SK-N-SH treated with all-trans-retinoic acid at 6 μM for 48 hours (cell line): ENCODE measurements around the gene SLC6A3.

ENCODE experiments used
- ATAC-seq: fragments of 200-7000 bp; cut with Tn5 transposase; 3 replicates; pipeline ENCODE4 v1.9.1; 2020; ENCODE audit warnings: mild to moderate bottlenecking, moderate library complexity
- ARNTL ChIP-seq: fragments of 450-650 bp; formaldehyde crosslinking; IDR thresholded peaks from 2 replicates; pipeline ENCODE4 v1.5.0; 2020; ENCODE audit warnings: low read depth, mild to moderate bottlenecking, moderate library complexity, borderline replicate concordance
- BACH2 ChIP-seq: fragments of 250-450 bp; sonication (Bioruptor Pico); IDR thresholded peaks from 2 replicates; pipeline ENCODE4 v1.9.0; 2021; ENCODE audit warnings: mild to moderate bottlenecking, borderline replicate concordance
- CREB5 ChIP-seq: fragments of 250-450 bp; sonication (Bioruptor Pico); IDR thresholded peaks from 2 replicates; pipeline ENCODE4 v1.5.1; 2020; ENCODE audit warnings: low read depth, mild to moderate bottlenecking, moderate library complexity
- CSDC2 ChIP-seq: fragments of 250-450 bp; sonication (Bioruptor Pico); IDR thresholded peaks from 2 replicates; pipeline ENCODE4 v1.5.0; 2020; ENCODE audit warnings: mild to moderate bottlenecking, moderate library complexity
- CSRNP3 ChIP-seq: fragments of 250-450 bp; sonication (Bioruptor Pico); IDR thresholded peaks from 2 replicates; pipeline ENCODE4 v1.5.1; 2021; ENCODE audit warnings: mild to moderate bottlenecking, moderate library complexity
- ESRRG ChIP-seq: fragments of 250-450 bp; sonication (Bioruptor Pico); IDR thresholded peaks from 2 replicates; pipeline ENCODE4 v1.6.1; 2021; ENCODE audit warnings: mild to moderate bottlenecking
- GLIS3 ChIP-seq: fragments of 250-450 bp; sonication (Bioruptor Pico); IDR thresholded peaks from 2 replicates; pipeline ENCODE4 v1.5.0; 2020; ENCODE audit warnings: mild to moderate bottlenecking, moderate library complexity
- ISL1 ChIP-seq: fragments of 250-450 bp; sonication (Bioruptor Pico); IDR thresholded peaks from 2 replicates; pipeline ENCODE4 v2.1.2; 2022; ENCODE audit warnings: mild to moderate bottlenecking, moderate library complexity
- OSR1 ChIP-seq: fragments of 250-450 bp; sonication (Bioruptor Pico); IDR thresholded peaks from 2 replicates; pipeline ENCODE4 v1.8.0; 2022; ENCODE audit warnings: moderate library complexity, mild to moderate bottlenecking, inconsistent platforms
- PATZ1 ChIP-seq: fragments of 250-450 bp; sonication (Bioruptor Pico); IDR thresholded peaks from 2 replicates; pipeline ENCODE4 v1.8.0; 2020; ENCODE audit warnings: mild to moderate bottlenecking, moderate library complexity, borderline replicate concordance
- POU6F1 ChIP-seq: fragments of 250-450 bp; sonication (Bioruptor Pico); IDR thresholded peaks from 2 replicates; pipeline ENCODE4 v1.8.0; 2021; ENCODE audit warnings: low read depth, mild to moderate bottlenecking, moderate library complexity, borderline replicate concordance
- PPARA ChIP-seq: fragments of 250-450 bp; sonication (Bioruptor Pico); IDR thresholded peaks from 2 replicates; pipeline ENCODE4 v1.5.0; 2020; ENCODE audit warnings: mild to moderate bottlenecking, borderline replicate concordance
- RARB ChIP-seq: fragments of 250-450 bp; sonication (Bioruptor Pico); IDR thresholded peaks from 2 replicates; pipeline ENCODE4 v1.8.0; 2021; ENCODE audit warnings: mild to moderate bottlenecking, moderate library complexity
- SNAI2 ChIP-seq: fragments of 250-450 bp; sonication (Bioruptor Pico); IDR thresholded peaks from 2 replicates; pipeline ENCODE4 v1.5.0; 2020; ENCODE audit warnings: mild to moderate bottlenecking, moderate library complexity
- TCF4 ChIP-seq: fragments of 250-450 bp; sonication (Bioruptor Pico); IDR thresholded peaks from 2 replicates; pipeline ENCODE4 v1.8.0; 2021; ENCODE audit warnings: mild to moderate bottlenecking, moderate library complexity, borderline replicate concordance
- TOX ChIP-seq: fragments of 250-450 bp; sonication (Bioruptor Pico); IDR thresholded peaks from 2 replicates; pipeline ENCODE4 v1.8.0; 2021; ENCODE audit warnings: mild to moderate bottlenecking, moderate library complexity, borderline replicate concordance
- TSHZ2 ChIP-seq: fragments of 250-450 bp; sonication (Bioruptor Pico); IDR thresholded peaks from 2 replicates; pipeline ENCODE4 v1.5.0; 2020; ENCODE audit warnings: mild to moderate bottlenecking, moderate library complexity
- ZC3H10 ChIP-seq: fragments of 250-450 bp; sonication (Bioruptor Pico); IDR thresholded peaks from 2 replicates; pipeline ENCODE4 v1.5.1; 2021; ENCODE audit warnings: mild to moderate bottlenecking, moderate library complexity
- ZFP3 ChIP-seq: fragments of 250-450 bp; sonication (Bioruptor Pico); IDR thresholded peaks from 2 replicates; pipeline ENCODE4 v1.5.0; 2020; ENCODE audit warnings: mild to moderate bottlenecking, moderate library complexity
- ZFP30 ChIP-seq: fragments of 450-650 bp; formaldehyde crosslinking; IDR thresholded peaks from 2 replicates; pipeline ENCODE4 v1.5.0; 2022; ENCODE audit warnings: mild to moderate bottlenecking, moderate library complexity
- ZNF70 ChIP-seq: fragments of 450-650 bp; formaldehyde crosslinking; IDR thresholded peaks from 2 replicates; pipeline ENCODE4 v1.5.0; 2020; ENCODE audit warnings: mild to moderate bottlenecking, moderate library complexity

The SLC6A3 gene

GRCh38 chr5:1445313-1445688 lies at the start of gene SLC6A3:
Gene SLC6A3 (minus strand): TSS chr5:1445440. CDS start chr5:1443197, 2,243 bp downstream.
- no peak for ATAC-seq

GRCh38 chr5:1493941-1494340 lies 48.7 kb upstream of the SLC6A3 start:
- TF ChIP-seq CREB5 (CRISPR knock-in tag): no peak
- TF ChIP-seq TCF4 (CRISPR knock-in tag): peak; percentile 16; the same call in 1 of the 2 replicates
- TF ChIP-seq GLIS3 (CRISPR knock-in tag): no peak
- ATAC-seq: no peak

More at GRCh38 chr5:1445313-1445688, at the start of gene SLC6A3:
- TF ChIP-seq BACH2 (no peak), ZFP3 (CRISPR knock-in tag) (no peak), RARB (CRISPR knock-in tag) (no peak), TCF4 (CRISPR knock-in tag) (no peak), ARNTL (CRISPR knock-in tag) (no peak), ZC3H10 (no peak), SNAI2 (no peak), TOX (CRISPR knock-in tag) (no peak), ZFP30 (no peak), GLIS3 (CRISPR knock-in tag) (no peak), PPARA (CRISPR knock-in tag) (no peak), CSRNP3 (no peak), POU6F1 (CRISPR knock-in tag) (no peak), CREB5 (CRISPR knock-in tag) (no peak), ESRRG (no peak), ISL1 (no peak)

GRCh38 chr5:1493413-1493812 lies 48.2 kb upstream of the SLC6A3 start:
- no peak for TF ChIP-seq OSR1 (CRISPR knock-in tag)
- no peak for TF ChIP-seq SNAI2
- no peak for TF ChIP-seq ARNTL (CRISPR knock-in tag)
- TF ChIP-seq ESRRG: no peak
- no peak for TF ChIP-seq TCF4 (CRISPR knock-in tag)
- no peak for TF ChIP-seq PPARA (CRISPR knock-in tag)
- TF ChIP-seq BACH2: no peak
- no peak for TF ChIP-seq ZFP3 (CRISPR knock-in tag)
- no peak for TF ChIP-seq PATZ1
- no peak for TF ChIP-seq GLIS3 (CRISPR knock-in tag)
- TF ChIP-seq RARB (CRISPR knock-in tag): no peak

GRCh38 chr5:1492757-1493156 lies 47.5 kb upstream of the SLC6A3 start:
- no peak for ATAC-seq
- TF ChIP-seq BACH2 (no peak), TSHZ2 (CRISPR knock-in tag) (no peak), TOX (CRISPR knock-in tag) (no peak), ZFP30 (no peak), PPARA (CRISPR knock-in tag) (no peak), POU6F1 (CRISPR knock-in tag) (no peak), ZNF70 (no peak), CSDC2 (CRISPR knock-in tag) (no peak), ESRRG (no peak), CSRNP3 (no peak), ISL1 (no peak), OSR1 (CRISPR knock-in tag) (no peak), ARNTL (CRISPR knock-in tag) (no peak), TCF4 (CRISPR knock-in tag) (no peak)

More at GRCh38 chr5:1493413-1493812, 48.2 kb upstream of the SLC6A3 start:
- no peak for ATAC-seq
